IPS DF 19.7 (cell line): ENCODE measurements around the gene BCL3.

Source experiments
- DNase-seq: peaks from one replicate; pipeline ENCODE4 v3.0.0-alpha.2; 2013; ENCODE audit warnings: low read depth, low spot score

Gene BCL3

GRCh38 chr19:44788971-44789370 is 40.5 kb downstream of the BCL3 start:
- DNase-seq = no peak

GRCh38 chr19:44789943-44790483 is 41.5 kb downstream of the BCL3 start:
- DNase-seq = no peak

- no peak for DNase-seq
Measured at GRCh38 chr19:44792281-44792680, 43.8 kb downstream of the BCL3 start.

- no peak for DNase-seq
Measured at GRCh38 chr19:44794610-44795009, 46.1 kb downstream of the BCL3 start.

- DNase-seq = no peak
Measured at GRCh38 chr19:44795398-44795987, 47.0 kb downstream of the BCL3 start.

GRCh38 chr19:44796701-44797115 is 48.2 kb downstream of the BCL3 start:
- no peak for DNase-seq

GRCh38 chr19:44799627-44800346 is 51.3 kb downstream of the BCL3 start:
- DNase-seq = no peak

- peak; percentile 59 for DNase-seq
Measured at GRCh38 chr19:44800461-44800860, 52.0 kb downstream of the BCL3 start.

- no peak for DNase-seq
Measured at GRCh38 chr19:44803442-44804428, 55.2 kb downstream of the BCL3 start.

- no peak for DNase-seq
Measured at GRCh38 chr19:44806291-44806690, 57.8 kb downstream of the BCL3 start.

GRCh38 chr19:44807162-44807561 is 58.7 kb downstream of the BCL3 start:
- no peak for DNase-seq

- peak; percentile 98 for DNase-seq
Measured at GRCh38 chr19:44807652-44808462, 59.3 kb downstream of the BCL3 start.

- DNase-seq = no peak
Measured at GRCh38 chr19:44808463-44809371, 60.2 kb downstream of the BCL3 start, which contains the start of gene BCAM. BCAM (plus strand) TSS chr19:44809103; CDS start chr19:44809125, 22 bp downstream.
